Ishikawa (cell line): ENCODE data around the gene METTL14.

Source experiments
- RAD21 ChIP-seq: IDR thresholded peaks from 2 replicates; pipeline ENCODE4 v1.6.1; 2012; ENCODE audit warnings: low read depth
- TCF12 ChIP-seq: IDR thresholded peaks from 2 replicates; pipeline ENCODE4 v1.6.1; 2012; ENCODE audit warnings: low read depth
- TF ChIP-seq, protein P1 (sequence below): IDR thresholded peaks from 2 replicates; pipeline ENCODE4 v1.6.1; 2012; ENCODE audit warnings: low read depth, mild to moderate bottlenecking

DNA sequence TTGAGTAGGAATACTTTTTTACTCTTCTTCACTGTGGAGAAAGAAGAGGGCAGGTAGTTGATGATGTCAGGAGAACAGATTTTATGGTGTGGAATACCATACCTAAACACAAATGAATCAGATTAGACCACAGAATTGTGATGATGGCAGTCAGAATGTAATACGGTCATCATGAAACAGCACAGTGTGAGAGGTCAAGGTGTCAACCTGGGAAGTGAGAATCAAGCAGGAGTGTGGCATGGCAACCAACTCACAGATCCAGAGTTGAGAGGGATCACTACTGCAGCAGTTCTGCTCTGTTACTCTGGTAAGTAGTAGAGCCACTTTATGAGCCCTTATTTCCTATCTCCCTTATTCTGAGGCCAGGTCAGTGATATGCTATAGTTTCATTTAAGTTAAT, 27.7 kb downstream of the METTL14 start:
- TF ChIP-seq TCF12 (no peak), RAD21 (no peak)
- TF ChIP-seq, protein P1, sequence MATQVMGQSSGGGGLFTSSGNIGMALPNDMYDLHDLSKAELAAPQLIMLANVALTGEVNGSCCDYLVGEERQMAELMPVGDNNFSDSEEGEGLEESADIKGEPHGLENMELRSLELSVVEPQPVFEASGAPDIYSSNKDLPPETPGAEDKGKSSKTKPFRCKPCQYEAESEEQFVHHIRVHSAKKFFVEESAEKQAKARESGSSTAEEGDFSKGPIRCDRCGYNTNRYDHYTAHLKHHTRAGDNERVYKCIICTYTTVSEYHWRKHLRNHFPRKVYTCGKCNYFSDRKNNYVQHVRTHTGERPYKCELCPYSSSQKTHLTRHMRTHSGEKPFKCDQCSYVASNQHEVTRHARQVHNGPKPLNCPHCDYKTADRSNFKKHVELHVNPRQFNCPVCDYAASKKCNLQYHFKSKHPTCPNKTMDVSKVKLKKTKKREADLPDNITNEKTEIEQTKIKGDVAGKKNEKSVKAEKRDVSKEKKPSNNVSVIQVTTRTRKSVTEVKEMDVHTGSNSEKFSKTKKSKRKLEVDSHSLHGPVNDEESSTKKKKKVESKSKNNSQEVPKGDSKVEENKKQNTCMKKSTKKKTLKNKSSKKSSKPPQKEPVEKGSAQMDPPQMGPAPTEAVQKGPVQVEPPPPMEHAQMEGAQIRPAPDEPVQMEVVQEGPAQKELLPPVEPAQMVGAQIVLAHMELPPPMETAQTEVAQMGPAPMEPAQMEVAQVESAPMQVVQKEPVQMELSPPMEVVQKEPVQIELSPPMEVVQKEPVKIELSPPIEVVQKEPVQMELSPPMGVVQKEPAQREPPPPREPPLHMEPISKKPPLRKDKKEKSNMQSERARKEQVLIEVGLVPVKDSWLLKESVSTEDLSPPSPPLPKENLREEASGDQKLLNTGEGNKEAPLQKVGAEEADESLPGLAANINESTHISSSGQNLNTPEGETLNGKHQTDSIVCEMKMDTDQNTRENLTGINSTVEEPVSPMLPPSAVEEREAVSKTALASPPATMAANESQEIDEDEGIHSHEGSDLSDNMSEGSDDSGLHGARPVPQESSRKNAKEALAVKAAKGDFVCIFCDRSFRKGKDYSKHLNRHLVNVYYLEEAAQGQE = no peak
